IMR-90 (cell line): ENCODE data around the gene SLC4A7. TPM values are rescaled to one million over a fixed set of nuclear protein-coding genes. Genes with fewer than 3 reads are reported as not detected.

ENCODE experiments used
- ATAC-seq: fragments of 200-7000 bp; cut with Tn5 transposase; 2 replicates; pipeline ENCODE4 v1.9.1; 2020; ENCODE audit warnings: low read depth, mild to moderate bottlenecking, moderate library complexity
- BruUV-seq: library from RNA; stranded (reverse); fragments of 400-500 nt; replicated peaks from 2 replicates; lab custom pipeline; 2021; lab: Mats Ljungman, UMichigan
- CTCF ChIA-PET: fragments of 300-600 bp; formaldehyde crosslinking; extraction: SDS; loops from one replicate; lab custom pipeline; 2021; ENCODE audit warnings: antibody characterized with exemption; lab: Yijun Ruan, JAX
- POLR2A ChIA-PET: fragments of 300-600 bp; sonication (Branson Sonifier 250); formaldehyde crosslinking; loops from one replicate; lab custom pipeline; 2022; ENCODE audit warnings: antibody characterized with exemption; ENCODE audit not compliant: unreplicated experiment; lab: Charles Lee
- DNase-seq: peaks from one replicate; pipeline ENCODE4 v3.0.0; 2013
- H2AFZ ChIP-seq: replicated peaks from 2 replicates; pipeline ENCODE3; 2013; ENCODE audit warnings: low read length, mild to moderate bottlenecking; ENCODE audit not compliant: poor library complexity
- H2AK5ac ChIP-seq: 2 replicates; pipeline ENCODE4 v1.6.1; 2013; ENCODE audit warnings: low read depth, low read length, inconsistent platforms
- H2AK9ac ChIP-seq: replicated peaks from 2 replicates; pipeline ENCODE3; 2013; ENCODE audit warnings: mild to moderate bottlenecking, low read depth, low read length, moderate library complexity; ENCODE audit not compliant: poor library complexity
- H2BK120ac ChIP-seq: 2 replicates; pipeline ENCODE4 v1.6.1; 2013; ENCODE audit warnings: low read depth, low read length, inconsistent platforms
- H2BK15ac ChIP-seq: 3 replicates; pipeline ENCODE4 v1.6.1; 2013; ENCODE audit warnings: low read depth, low read length, inconsistent platforms
- H2BK20ac ChIP-seq: 2 replicates; pipeline ENCODE4 v1.6.1; 2013; ENCODE audit warnings: low read depth, mild to moderate bottlenecking, inconsistent platforms, low read length, moderate library complexity
- H2BK5ac ChIP-seq: 2 replicates; pipeline ENCODE4 v1.6.1; 2013; ENCODE audit warnings: mild to moderate bottlenecking, low read depth, low read length, inconsistent platforms; ENCODE audit not compliant: poor library complexity, severe bottlenecking
- H3K14ac ChIP-seq: replicated peaks from 2 replicates; pipeline ENCODE4 v1.6.1; 2013; ENCODE audit warnings: low read depth, low read length, inconsistent platforms
- H3K18ac ChIP-seq: 2 replicates; pipeline ENCODE4 v1.6.1; 2013; ENCODE audit warnings: low read depth, low read length, control low read depth
- H3K23ac ChIP-seq: 2 replicates; pipeline ENCODE4 v1.6.1; 2013; ENCODE audit warnings: low read depth, low read length, inconsistent platforms
- H3K27ac ChIP-seq: 2 replicates; pipeline ENCODE4 v1.5.1; 2013; ENCODE audit warnings: mild to moderate bottlenecking, control low read depth, low read length; ENCODE audit not compliant: insufficient read depth
- H3K27me3 ChIP-seq: 2 replicates; pipeline ENCODE4 v1.6.1; 2013; ENCODE audit warnings: low read length; ENCODE audit not compliant: control insufficient read depth, insufficient read depth
- H3K36me3 ChIP-seq: 2 replicates; pipeline ENCODE4 v1.6.1; 2013; ENCODE audit warnings: low read length, mixed read lengths; ENCODE audit not compliant: control insufficient read depth, insufficient read depth
- H3K4ac ChIP-seq: 2 replicates; pipeline ENCODE4 v1.6.1; 2013; ENCODE audit warnings: low read depth, low read length, inconsistent platforms
- H3K4me1 ChIP-seq: 2 replicates; pipeline ENCODE4 v1.6.1; 2013; ENCODE audit warnings: low read length, mixed read lengths; ENCODE audit not compliant: control insufficient read depth, insufficient read depth
- H3K4me2 ChIP-seq: 2 replicates; pipeline ENCODE4 v1.6.1; 2013; ENCODE audit warnings: low read depth, mild to moderate bottlenecking, control low read depth, low read length, moderate library complexity
- H3K4me3 ChIP-seq: 2 replicates; pipeline ENCODE4 v1.5.1; 2013; ENCODE audit warnings: low read depth, mild to moderate bottlenecking, control low read depth, low read length, moderate library complexity; ENCODE audit not compliant: insufficient read depth
- H3K56ac ChIP-seq: 2 replicates; pipeline ENCODE4 v1.6.1; 2013; ENCODE audit warnings: low read length, inconsistent platforms; ENCODE audit not compliant: insufficient read depth; ENCODE audit errors: extremely low read depth
- H3K79me1 ChIP-seq, 2 experiments: 2 replicates each; pipeline ENCODE4 v1.6.1; 2013; ENCODE audit warnings: low read length in 2 of 2, inconsistent platforms in 1 of 2, low read depth in 1 of 2
- H3K9ac ChIP-seq: 2 replicates; pipeline ENCODE4 v1.6.1; 2013; ENCODE audit warnings: low read depth, low read length, control low read depth
- H3K9me1 ChIP-seq: 2 replicates; pipeline ENCODE4 v1.6.1; 2013; ENCODE audit warnings: low read length, inconsistent platforms; ENCODE audit not compliant: insufficient read depth
- H3K9me3 ChIP-seq: 2 replicates; pipeline ENCODE4 v1.6.1; 2013; ENCODE audit warnings: low read length; ENCODE audit not compliant: control insufficient read depth, insufficient read depth
- H4K20me1 ChIP-seq: 2 replicates; pipeline ENCODE4 v1.6.1; 2013; ENCODE audit warnings: low read length, inconsistent platforms; ENCODE audit not compliant: insufficient read depth
- H4K5ac ChIP-seq: 2 replicates; pipeline ENCODE4 v1.6.1; 2013; ENCODE audit warnings: mild to moderate bottlenecking, low read depth, low read length, control low read depth
- H4K8ac ChIP-seq, 2 experiments: 2 replicates each; pipeline ENCODE4 v1.6.1; 2013; ENCODE audit warnings: low read depth in 2 of 2, low read length in 2 of 2, control low read depth in 1 of 2, inconsistent platforms in 1 of 2
- H4K91ac ChIP-seq: 2 replicates; pipeline ENCODE4 v1.6.1; 2013; ENCODE audit warnings: low read depth, low read length, inconsistent platforms; ENCODE audit not compliant: insufficient read depth
- CEBPB ChIP-seq: IDR thresholded peaks from 2 replicates; pipeline ENCODE4 v1.6.1; 2012; ENCODE audit warnings: low read depth, low read length, improper control_type of control experiment
- RCOR1 ChIP-seq: IDR thresholded peaks from 2 replicates; pipeline ENCODE4 v1.6.1; 2012; ENCODE audit warnings: mild to moderate bottlenecking, low read length, improper control_type of control experiment; ENCODE audit not compliant: insufficient replicate concordance
- SMC3 ChIP-seq: fragments of 150-350 bp; IDR thresholded peaks from 2 replicates; pipeline ENCODE4 v1.6.1; 2016; ENCODE audit warnings: low read depth, mild to moderate bottlenecking, antibody characterized with exemption, low read length, moderate library complexity
- WGBS, 2 experiments: methylation state at CpG; one replicate each; pipeline versions ENCODE4 v1.1.5 to v1.1.7; 2013; ENCODE audit warnings: missing lambda C conversion rate in 2 of 2; ENCODE audit not compliant: insufficient read length in 1 of 2; ENCODE audit errors: extremely low coverage in 2 of 2; 5-methylcytosine and 5-hydroxymethylcytosine counted together
- dilution Hi-C: fragments of 300-500 bp; cut with HindIII; formaldehyde crosslinking; loops from one replicate; pipeline ENCODE4 v1.14.3; 2018; ENCODE audit warnings: low sequenced_read_pairs; ENCODE audit not compliant: unreplicated experiment
- in situ Hi-C: fragments of 300-500 bp; cut with MboI; formaldehyde crosslinking; loops from 3 replicates; pipeline ENCODE4 v1.14.3; 2019; ENCODE audit warnings: low sequenced_read_pairs, inconsistent platforms, mixed read lengths
- intact Hi-C: fragments of 100-400 bp; cut with micrococcal nuclease; formaldehyde crosslinking; loops from 2 replicates; pipeline ENCODE4 v1.10.0; 2022
- polyA plus RNA-seq, 3 experiments: library from polyadenylated mRNA; depleted of rRNA; stranded (reverse); fragments of >200 nt; gene quantifications; 2 replicates each; pipeline ENCODE4 v1.2.3, GENCODE V29; 2012; ENCODE audit warnings: low replicate concordance in 1 of 3
- total RNA-seq: library from RNA; depleted of rRNA; stranded (reverse); fragments of >200 nt; gene quantifications from 2 replicates; pipeline ENCODE4 v1.2.3, GENCODE V29; 2012
- TF ChIP-seq, protein P1 (sequence below): fragments of 150-350 bp; IDR thresholded peaks from 2 replicates; pipeline ENCODE4 v1.6.1; 2017; ENCODE audit warnings: mild to moderate bottlenecking, antibody characterized with exemption, low read length, low read depth

Gene SLC4A7
- total and polyA plus RNA-seq, 2 of the 4 experiments (the other 2 are of a cell fraction), result 17.7 to 50.4 TPM

DNA sequence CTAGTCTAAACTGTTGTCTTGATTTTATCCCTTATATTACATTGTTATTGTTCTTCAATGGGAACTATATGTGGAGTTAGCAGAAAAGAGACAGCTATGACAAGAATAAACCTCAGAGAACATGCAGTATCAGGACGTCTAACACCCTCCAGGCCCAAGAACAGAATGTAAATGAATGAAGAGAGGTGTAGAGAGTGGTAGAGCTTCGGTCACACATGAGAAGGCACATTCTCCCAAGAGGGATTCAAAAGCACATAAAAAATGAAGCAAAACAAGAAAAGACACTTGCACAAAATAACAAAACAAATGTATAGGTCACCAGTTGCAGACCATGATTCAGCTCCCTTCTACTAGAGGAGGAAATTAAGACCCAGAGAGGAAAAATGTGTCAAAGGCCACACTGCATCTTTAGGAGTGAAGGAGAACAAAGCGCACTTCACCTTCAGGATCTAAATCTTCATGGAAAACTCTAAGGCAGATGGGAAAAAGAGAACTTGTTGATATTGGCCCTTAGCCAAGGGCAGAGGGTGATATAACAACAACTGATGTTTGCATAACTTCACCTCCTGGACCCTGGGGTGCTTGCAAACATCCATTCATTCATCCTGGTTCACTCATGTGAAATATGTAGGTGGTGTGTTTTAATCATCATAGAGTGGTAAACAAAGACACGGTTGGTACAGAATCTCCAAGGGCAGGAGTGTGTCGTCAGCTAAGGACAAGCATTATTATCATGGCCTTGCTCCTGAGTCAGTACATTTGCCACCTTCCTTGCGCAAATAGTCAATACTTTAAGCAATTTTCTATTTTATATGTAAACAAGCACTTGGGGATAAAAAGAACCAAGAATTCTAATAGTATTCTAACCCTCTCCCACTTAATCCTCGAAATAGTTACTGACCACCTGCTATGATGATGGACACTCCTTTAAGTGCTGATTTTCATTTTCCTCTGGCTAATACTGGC, 123.8 kb downstream of the SLC4A7 start:
- ATAC-seq (peak; percentile 38), DNase-seq (peak; percentile 44)
- POLR2A ChIA-PET, result no interaction called here
- Histone ChIP-seq H2BK120ac (no peak overlapping the region), H3K4me2 (no peak overlapping the region), H3K79me1 (no peaks in the 10 kb centered on the region), H4K5ac (no peak overlapping the region), H2AK5ac (no peak overlapping the region), H2BK20ac (no peak overlapping the region), H4K91ac (no peak overlapping the region), H3K9ac (no peak overlapping the region), H3K36me3 (no peaks in the 10 kb centered on the region), H3K18ac (no peak overlapping the region), H3K4me1 (peaks cover 4% of the 10 kb centered on the region; the same call in 1 of the 2 replicates), H3K27me3 (no peaks in the 10 kb centered on the region), H2AFZ (no peak overlapping the region), H3K23ac (no peak overlapping the region), H4K8ac (no peak overlapping the region), H3K27ac (no peak overlapping the region), H3K4ac (peak overlapping the region; percentile 15; the same call in 1 of the 2 replicates), H3K4me3 (no peak overlapping the region), H2AK9ac (no peak overlapping the region), H4K20me1 (no peaks in the 10 kb centered on the region), H3K9me1 (no peaks in the 10 kb centered on the region), H2BK5ac (no peak overlapping the region), H3K56ac (no peak overlapping the region), H2BK15ac (no peak overlapping the region), H3K14ac (0 out of 2 replicates have a peak overlapping the region, but pooled peaks have one; percentile 4), H3K9me3 (no peaks in the 10 kb centered on the region)
- in situ Hi-C loops, result loop anchor here (10.0 kb wide), 1 partner anchor 226 kb away; no protein-coding TSS in a partner anchor
- intact Hi-C loops, result loop anchor here (5.0 kb wide), 1 partner anchor 228 kb away; no protein-coding TSS in a partner anchor
- no CpG with 5 or more reads among the region's 7 CpGs for WGBS, 2 experiments
- dilution Hi-C loops, result no loop called here
- TF ChIP-seq SMC3, result no peak
- peak; percentile 46; the same call in 1 of the 2 replicates for TF ChIP-seq CEBPB
- TF ChIP-seq, protein P1, sequence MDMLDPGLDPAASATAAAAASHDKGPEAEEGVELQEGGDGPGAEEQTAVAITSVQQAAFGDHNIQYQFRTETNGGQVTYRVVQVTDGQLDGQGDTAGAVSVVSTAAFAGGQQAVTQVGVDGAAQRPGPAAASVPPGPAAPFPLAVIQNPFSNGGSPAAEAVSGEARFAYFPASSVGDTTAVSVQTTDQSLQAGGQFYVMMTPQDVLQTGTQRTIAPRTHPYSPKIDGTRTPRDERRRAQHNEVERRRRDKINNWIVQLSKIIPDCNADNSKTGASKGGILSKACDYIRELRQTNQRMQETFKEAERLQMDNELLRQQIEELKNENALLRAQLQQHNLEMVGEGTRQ, result no peak; the same call in 1 of the 2 replicates
- TF ChIP-seq RCOR1, result no peak
- CTCF ChIA-PET, result no interaction called here
- BruUV-seq, result no TSS peak
